GM18508 (cell line): ENCODE measurements around the gene NOX3.
"Not testable (repeated sequence)": the region's sequence is repeated elsewhere in the genome, so short reads cannot be mapped to it uniquely, and the experiment has no call there.

Source experiments
- ATAC-seq: cut with Tn5 transposase; IDR thresholded peaks from one replicate; pipeline ENCODE4 v1.9.1; 2021; ENCODE audit warnings: moderate number of reproducible peaks; ENCODE audit not compliant: insufficient read depth, unreplicated experiment

Gene NOX3

DNA sequence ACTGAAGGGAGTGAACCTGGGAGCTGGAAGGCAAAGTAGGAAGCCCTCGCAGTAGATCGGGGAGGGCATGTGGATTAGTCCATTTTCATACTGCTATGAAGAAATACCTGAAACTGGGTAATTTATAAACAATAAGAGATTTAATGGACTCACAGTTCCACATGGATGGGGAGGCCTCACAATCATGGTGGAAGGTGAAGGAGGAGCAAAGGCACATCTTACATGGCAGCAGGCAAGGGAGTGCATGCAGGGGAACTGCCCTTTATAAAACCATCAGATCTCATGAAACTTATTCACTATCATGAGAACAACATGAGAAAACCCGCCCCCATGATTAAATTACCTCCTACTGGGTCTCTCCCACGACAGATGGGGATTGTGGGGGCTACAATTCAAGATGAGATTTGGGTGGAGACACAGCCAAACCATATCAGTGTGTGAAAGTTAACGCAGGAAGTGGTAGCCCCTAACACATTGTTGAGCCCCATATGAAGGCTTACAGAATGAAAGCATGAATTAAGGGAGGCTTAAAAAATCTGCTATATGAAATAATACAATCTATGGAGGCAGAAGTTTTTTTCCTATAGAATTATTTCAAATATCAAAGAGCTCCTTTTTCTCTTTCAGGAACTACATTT lies 15.5 kb upstream of the NOX3 start:
- not testable (repeated sequence) for ATAC-seq

DNA sequence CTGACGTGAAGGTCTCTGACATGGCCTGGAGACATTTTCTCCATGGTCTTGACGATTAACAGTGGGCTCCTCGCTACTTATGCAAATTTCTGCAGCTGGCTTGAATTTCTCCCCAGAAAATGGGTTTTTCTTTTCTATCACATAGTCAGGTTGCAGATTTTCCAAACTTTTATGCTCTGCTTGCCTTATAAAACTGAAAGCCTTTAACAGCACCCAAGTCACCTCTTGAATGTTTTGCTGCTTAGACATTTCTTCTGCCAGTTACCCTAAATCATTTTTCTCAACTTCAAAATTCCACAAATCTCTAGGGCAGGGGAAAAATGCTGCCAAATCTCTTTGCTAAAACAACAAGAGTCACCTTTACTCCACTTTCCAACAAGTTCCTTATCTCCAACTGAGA lies 12.9 kb upstream of the NOX3 start:
- not testable (repeated sequence) for ATAC-seq

- no peak for ATAC-seq
Measured at GRCh38 chr6:155466539-155466938, 10.9 kb upstream of the NOX3 start.

DNA sequence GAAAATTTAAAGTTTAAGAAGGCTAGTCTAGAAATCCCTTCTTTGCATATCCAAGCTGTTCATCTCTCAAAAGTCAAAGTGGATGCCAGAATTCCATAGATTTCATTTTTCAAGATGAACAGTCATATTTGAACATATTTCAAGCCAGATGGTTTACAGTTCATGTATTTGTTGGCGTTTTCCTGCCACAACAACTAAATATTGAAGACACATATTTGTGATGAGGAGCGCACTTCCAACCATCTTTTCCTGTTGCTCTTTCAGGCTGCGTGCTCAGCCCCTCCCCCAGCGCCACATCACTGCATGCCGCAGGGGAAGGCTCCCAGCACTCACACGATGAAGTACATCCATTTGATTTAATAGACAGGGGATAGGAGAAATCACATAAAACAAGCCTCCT lies 5.9 kb upstream of the NOX3 start:
- ATAC-seq = no peak

DNA sequence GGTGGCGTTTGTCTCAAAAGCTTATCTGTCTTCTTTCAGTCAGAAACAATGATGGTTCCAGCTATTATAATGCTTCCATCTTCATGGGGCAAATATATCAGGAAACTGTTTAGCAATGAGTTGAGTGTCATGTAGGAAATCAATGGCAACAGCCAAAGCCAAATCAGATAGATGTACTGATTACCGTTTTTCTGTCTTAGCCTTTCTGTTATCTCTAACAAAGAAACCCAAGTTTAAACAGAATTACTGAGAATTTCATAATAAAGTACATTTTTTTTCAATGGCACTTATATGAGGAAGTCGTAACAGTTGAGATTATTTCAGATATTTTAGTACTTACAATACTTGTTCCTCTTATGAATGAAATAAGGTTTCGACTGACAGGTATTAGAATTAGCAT lies 1.2 kb downstream of the NOX3 start:
- ATAC-seq = no peak

GRCh38 chr6:155454008-155454407 lies 1.6 kb downstream of the NOX3 start:
- no peak for ATAC-seq

- ATAC-seq = no peak
Measured at GRCh38 chr6:155452576-155452975, 3.1 kb downstream of the NOX3 start.

GRCh38 chr6:155451530-155451929 lies 4.1 kb downstream of the NOX3 start:
- ATAC-seq = not testable (repeated sequence)

DNA sequence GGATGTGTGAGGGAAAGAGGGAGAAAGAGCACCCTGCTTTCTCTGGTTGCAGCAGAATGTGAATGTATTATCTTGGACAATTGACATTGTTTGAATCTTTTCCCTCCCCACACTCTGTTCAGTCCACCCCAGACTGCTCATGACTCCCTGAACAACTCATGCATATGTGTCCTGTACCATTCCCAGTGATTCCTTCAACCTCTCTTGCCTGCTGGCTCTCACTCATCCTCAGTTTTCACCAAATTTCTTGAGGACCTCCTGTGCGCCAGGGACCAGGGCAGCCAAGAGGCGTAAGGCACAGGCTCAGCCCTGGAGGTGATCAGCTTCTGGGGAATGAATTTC lies 5.4 kb downstream of the NOX3 start:
- ATAC-seq = no peak

DNA sequence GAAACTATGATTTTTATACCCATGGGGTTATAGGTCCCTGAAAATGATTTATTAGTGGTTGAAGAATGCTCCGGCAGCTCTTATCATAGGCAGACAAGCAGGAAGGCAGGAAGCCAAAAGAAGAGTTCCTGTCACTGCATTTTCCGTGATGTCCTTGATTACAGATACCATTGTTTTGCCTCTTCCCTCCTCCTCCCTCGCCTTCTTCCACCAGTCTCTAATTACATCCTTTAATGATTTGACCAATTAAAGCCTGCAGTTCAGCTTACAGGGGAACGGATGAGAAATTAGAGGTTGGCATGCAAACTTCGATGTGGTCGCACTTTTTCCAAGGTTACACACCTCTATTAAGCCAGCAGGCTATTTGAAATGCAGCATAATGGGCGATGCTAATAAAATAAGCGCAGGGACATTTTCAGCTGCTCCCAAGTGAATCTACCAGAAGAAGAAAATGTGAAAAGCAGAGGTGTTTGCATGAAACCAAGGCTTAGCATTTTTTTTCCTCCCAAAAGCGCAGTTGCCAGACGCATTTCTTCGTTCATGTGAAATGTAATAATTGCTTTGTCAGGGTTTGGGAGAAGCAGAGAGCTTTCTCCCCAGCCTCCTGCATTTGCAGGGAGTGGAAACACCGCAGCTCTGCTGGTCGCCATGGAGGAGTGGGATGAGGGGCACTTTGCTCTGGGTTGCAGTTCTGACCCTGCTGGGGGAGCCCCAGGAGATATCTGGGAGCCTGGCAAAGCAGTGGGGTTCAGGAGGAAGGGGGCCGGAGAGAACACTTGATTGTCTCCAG lies 6.0 kb downstream of the NOX3 start:
- ATAC-seq = no peak

DNA sequence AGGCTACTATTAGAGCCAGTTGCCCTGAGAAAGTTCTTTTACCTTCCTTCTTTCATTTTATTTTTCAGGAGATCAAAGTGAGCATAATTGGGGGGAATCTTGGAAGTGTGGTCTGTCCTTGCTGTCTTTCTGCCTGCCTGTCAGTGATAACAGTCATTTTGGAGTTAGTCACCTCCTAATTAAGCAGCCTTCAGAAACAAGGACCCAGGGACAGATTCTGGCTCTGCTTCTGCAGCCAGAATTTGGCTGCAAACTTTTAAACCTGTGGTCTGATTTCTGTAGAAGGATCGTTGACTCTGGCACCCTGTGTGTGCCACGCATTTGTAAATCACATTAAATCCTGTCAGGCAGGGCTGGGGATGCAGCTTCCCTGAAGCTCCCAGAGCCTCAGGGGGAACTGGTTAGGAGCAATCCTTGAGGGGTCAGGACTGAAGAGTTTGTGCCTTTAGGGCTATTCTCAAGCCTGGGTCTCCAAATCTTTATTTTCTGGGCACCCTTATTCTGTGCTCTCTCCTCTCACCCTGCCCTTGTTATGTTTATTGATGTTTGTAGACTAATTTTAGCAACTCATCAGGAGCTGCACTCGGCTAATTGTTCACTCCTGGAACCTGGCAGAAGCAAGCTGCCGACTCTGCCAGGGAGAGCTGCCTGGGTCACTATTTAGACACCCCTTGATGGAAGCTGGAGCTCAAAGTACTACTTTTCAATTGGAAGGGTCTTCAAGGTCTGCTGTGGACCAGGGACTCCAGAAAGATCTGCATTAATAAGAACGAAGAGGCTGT lies 6.8 kb downstream of the NOX3 start:
- ATAC-seq = no peak

GRCh38 chr6:155447949-155448348 lies 7.7 kb downstream of the NOX3 start:
- ATAC-seq = no peak

- ATAC-seq = no peak
Measured at GRCh38 chr6:155444952-155445903, 10.4 kb downstream of the NOX3 start.

DNA sequence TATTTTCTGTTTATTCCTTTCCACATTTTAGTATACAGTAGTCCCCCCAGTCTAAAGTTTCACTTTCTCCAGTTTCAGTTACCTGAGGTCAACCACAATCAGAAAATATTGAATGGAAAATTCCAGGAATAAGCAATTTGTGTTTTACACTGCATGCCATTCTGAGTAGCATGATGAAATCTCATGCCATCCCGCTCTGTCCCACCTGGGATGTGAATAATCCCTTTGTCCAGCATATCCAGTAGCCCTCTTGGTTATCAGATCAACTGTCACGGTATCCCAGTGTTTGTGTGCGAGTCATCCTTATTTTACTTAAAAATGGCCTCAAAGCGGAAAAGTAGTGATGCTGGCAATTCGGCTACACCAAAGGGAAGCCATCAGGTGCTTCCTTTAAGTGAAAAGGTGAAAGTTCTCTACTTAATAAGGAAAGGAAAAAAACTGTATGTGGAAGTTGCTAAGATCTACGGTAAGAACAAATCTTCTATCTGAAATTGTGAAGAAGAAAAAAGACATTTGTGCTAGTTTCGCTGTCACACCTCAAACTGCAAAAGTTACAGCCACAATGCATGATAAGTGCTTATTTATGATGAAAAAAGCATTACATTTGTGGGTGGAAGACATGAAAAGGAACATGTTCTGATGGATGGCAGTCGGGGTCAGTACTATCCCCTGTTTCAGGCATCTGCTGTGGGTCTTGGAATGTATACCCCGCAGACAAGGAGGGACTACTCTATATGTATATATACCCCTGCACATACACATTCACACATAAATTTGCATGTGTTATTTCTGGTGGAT lies 11.3 kb downstream of the NOX3 start:
- no peak for ATAC-seq

DNA sequence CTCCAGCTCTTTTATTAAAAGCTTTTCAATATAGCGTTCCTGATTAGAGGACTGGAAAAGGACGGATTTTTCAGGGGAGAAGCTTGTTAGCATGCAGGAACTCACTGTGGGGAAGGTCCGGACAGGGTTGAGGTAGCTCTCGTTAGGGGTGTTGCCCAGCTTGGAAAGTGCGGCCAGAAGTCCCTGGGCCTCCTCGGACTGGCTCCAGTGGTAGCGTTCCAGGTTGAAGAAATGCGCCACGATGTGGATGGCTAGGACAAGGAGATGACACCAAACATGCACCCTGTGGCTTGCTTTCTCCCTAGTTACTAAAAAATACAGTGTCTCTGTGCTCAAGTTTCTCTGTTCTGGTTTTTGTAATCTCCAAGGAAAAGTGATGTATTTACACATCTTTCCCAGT lies 12.5 kb downstream of the NOX3 start:
- no peak for ATAC-seq

GRCh38 chr6:155442562-155442961 lies 13.1 kb downstream of the NOX3 start:
- no peak for ATAC-seq

DNA sequence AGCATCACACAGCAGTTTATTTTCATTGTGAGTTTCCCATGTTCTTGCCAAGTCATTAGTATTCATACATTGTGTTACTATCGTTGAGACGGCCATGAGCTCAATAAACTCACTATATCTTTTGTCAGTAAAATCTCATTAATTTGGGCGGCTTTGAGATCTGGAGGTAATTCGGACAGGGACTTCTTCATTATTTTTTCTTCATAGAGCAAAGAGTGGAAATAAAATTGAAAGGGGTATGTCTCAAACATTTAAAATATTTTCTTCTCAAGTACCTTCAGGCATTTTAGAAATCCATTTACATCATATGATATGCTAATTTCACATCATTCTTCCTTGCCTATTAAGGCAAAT lies 14.6 kb downstream of the NOX3 start:
- ATAC-seq = no peak

DNA sequence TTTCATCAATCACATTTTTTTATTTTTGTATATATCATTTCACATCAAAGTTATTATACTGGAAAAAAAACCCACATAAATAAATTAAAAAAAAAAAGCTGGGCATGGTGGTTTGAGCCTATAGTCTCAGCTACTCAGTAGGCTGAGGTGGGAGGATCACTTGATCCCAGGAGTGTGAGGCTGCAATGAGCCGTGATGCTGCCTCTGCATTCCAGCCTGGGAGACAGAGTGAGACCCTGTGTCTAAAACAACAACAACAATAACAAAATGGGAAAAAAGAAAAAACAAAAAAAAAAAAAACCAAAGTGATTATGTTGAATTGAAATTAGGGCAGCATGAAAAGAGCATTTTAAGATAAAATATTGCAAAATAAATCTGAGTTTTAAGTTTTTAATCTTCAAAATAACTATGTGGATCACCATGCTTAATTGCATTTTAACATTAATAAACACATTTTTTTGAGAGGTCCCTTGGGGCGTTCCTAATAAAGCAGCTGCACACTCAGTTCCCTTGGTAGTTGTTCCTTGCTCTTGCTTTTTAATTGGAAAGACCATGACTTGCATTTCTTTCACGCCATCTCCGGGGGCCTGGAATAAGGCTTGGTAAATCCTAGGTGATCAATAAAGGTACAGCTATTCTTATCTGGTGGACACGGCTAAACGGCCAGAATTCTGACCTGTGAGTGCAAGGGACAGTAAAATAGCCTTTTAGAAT lies 15.1 kb downstream of the NOX3 start:
- ATAC-seq = no peak

DNA sequence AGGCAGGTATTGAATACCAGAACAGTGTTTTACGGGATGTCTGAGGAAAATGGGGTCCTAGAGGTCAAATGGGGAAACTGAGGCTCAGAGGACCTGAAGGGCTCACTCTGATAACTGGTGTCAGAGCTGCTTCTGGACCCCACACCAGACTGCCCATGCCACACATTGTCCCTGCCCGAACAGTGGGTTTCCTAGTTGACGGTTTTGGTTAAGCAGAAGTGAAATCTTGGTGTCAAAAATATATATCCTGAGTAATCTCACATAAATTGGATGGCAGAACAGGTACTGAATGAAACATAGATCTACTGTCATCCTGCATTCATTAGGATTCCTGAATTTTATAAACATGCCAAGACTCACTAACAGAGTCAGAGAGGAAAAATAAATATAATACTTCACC lies 16.3 kb downstream of the NOX3 start:
- no peak for ATAC-seq
